Psoas muscle (tissue), 8 donors: ENCODE data around the gene KCNJ9. TPM values are rescaled to one million over a fixed set of nuclear protein-coding genes. Genes with fewer than 3 reads are reported as not detected.

Source experiments
- ATAC-seq, 4 donors: fragments of 200-7000 bp; cut with Tn5 transposase; one replicate each; pipeline ENCODE4 v1.9.1; 2020; ENCODE audit warnings: moderate library complexity in 3 of 4, mild to moderate bottlenecking in 2 of 4
- DNase-seq, 2 donors: peaks; one replicate each; pipeline ENCODE4 v3.0.0-alpha.2; 2020
- H3K27ac ChIP-seq: fragments of 200-600 bp; one replicate; pipeline ENCODE4 v1.8.0; 2022
- H3K27me3 ChIP-seq, 3 donors: fragments of 200-600 bp in 1 of 3; one replicate each; pipeline versions ENCODE4 v1.6.1 to v1.8.0; 2013 to 2022; ENCODE audit warnings: low read length in 2 of 3, mild to moderate bottlenecking in 2 of 3, moderate library complexity in 1 of 3; ENCODE audit not compliant: insufficient read depth in 3 of 3
- H3K36me3 ChIP-seq, 2 donors: fragments of 200-600 bp in 1 of 2; one replicate each; pipeline versions ENCODE4 v1.6.1 to v1.8.0; 2013 to 2022; ENCODE audit warnings: low read depth in 1 of 2, mild to moderate bottlenecking in 1 of 2, moderate library complexity in 1 of 2; ENCODE audit not compliant: insufficient read depth in 1 of 2
- H3K4me1 ChIP-seq: fragments of 200-600 bp; one replicate; pipeline ENCODE4 v1.8.0; 2022
- H3K4me3 ChIP-seq: fragments of 200-600 bp; one replicate; pipeline ENCODE4 v1.8.0; 2022; ENCODE audit warnings: mild to moderate bottlenecking
- H3K9me3 ChIP-seq: fragments of 200-600 bp; one replicate; pipeline ENCODE4 v1.8.0; 2022
- CTCF ChIP-seq: fragments of 200-600 bp; IDR thresholded peaks from one replicate; pipeline ENCODE4 v1.8.0; 2022; ENCODE audit warnings: antibody characterized with exemption
- WGBS, 3 donors: extraction: QIAGEN DNeasy Blood & Tissue Kit; methylation state at CpG; one replicate each; pipeline versions ENCODE4 v1.1.6 to v1.1.7; 2013; 5-methylcytosine and 5-hydroxymethylcytosine counted together
- intact Hi-C, 2 donors: fragments of 100-400 bp; cut with DNase I; formaldehyde crosslinking; loops; one replicate each; pipeline versions ENCODE4 v1.11.0 to v1.14.2; 2022
- polyA plus RNA-seq, 3 donors: library from polyadenylated mRNA; stranded (reverse); fragments of 200-250 nt; gene quantifications; one replicate each; pipeline ENCODE4 v1.2.3, GENCODE V29; 2013
- total RNA-seq, 4 donors: library from RNA; stranded (reverse); fragmentation: NEBNext Ultra II Directional in 2 of 4; extraction: Animal tissue kit (Norgen Biotek cat#: 25700) in 2 of 4; gene quantifications; one replicate each; pipeline versions ENCODE4 v1.2.1 to v1.2.4, GENCODE V29; 2021 to 2023
- donor health status: healthy with polysubstance abuse.
- donor health status: DM: no; HTN: no; CAD: no; lungs with moderate emphysema.
- donor health status: Bipolar disorder and iron deficiency.
- donor health status: healthy.
- donor health status: DM: yes; HTN: yes; CAD: no.
- donor health status: DM: no; HTN: no; CAD: no.
- donor health status: DM: no; HTN: no; CAD: no.
- donor health status: DM: yes; HTN: yes; CAD: no.

Gene KCNJ9
- total and polyA plus RNA-seq, 7 donors: 0.01 to 0.04 TPM; not detected in 5

GRCh38 chr1:160087118-160087662, 5.9 kb downstream of the KCNJ9 start:
- peaks cover 0 to 13% (median 0%) of the 10 kb centered on the region in 3 donors for H3K27me3 ChIP-seq
- no peak overlapping the region for H3K27ac ChIP-seq
- no peak overlapping the region for H3K4me3 ChIP-seq
- ATAC-seq (no peak), DNase-seq (no peak)
- H3K9me3 ChIP-seq: no peaks in the 10 kb centered on the region
- intact Hi-C loops: loop anchor here (5.0 to 10.0 kb wide), 2 partner anchors 205 to 288 kb away; no protein-coding TSS in a partner anchor
- no peak for TF ChIP-seq CTCF
- 92 to 95% (median 95%) methylated on average over 11 to 12 of the region's 12 CpGs for WGBS, 3 donors
- peaks cover 0 to 8% of the 10 kb centered on the region in 2 donors for H3K36me3 ChIP-seq
- H3K4me1 ChIP-seq: no peaks in the 10 kb centered on the region

GRCh38 chr1:160089883-160090282, 8.5 kb downstream of the KCNJ9 start:
- Histone ChIP-seq H3K9me3 (no peaks in the 10 kb centered on the region), H3K27me3 (no peaks in the 10 kb centered on the region), H3K4me1 (no peaks in the 10 kb centered on the region), H3K27ac (no peak overlapping the region), H3K36me3 (peaks cover 0 to 32% of the 10 kb centered on the region in 2 donors), H3K4me3 (no peak overlapping the region)
- TF ChIP-seq CTCF: no peak
- 84 to 88% (median 87%) methylated on average over 3 of the region's 3 CpGs for WGBS, 3 donors
- DNase-seq (no peak), ATAC-seq (no peak)
- intact Hi-C loops: loop anchor here (5.0 to 10.0 kb wide), 2 partner anchors 202 to 285 kb away; no protein-coding TSS in a partner anchor

GRCh38 chr1:160090760-160091159, 9.4 kb downstream of the KCNJ9 start:
- H3K9me3 ChIP-seq: no peaks in the 10 kb centered on the region
- 88 to 90% (median 88%) methylated on average over 4 of the region's 4 CpGs for WGBS, 3 donors
- H3K27ac ChIP-seq: no peak overlapping the region
- no peak for TF ChIP-seq CTCF
- H3K27me3 ChIP-seq: no peaks in the 10 kb centered on the region
- ATAC-seq: no peak
- H3K36me3 ChIP-seq: peaks cover 0 to 35% of the 10 kb centered on the region in 2 donors
- no peak for DNase-seq
- H3K4me1 ChIP-seq: peaks cover 1% of the 10 kb centered on the region
- intact Hi-C loops: no loop called here
- H3K4me3 ChIP-seq: no peak overlapping the region

GRCh38 chr1:160091666-160092223, 10.4 kb downstream of the KCNJ9 start:
- H3K4me3 ChIP-seq: no peak overlapping the region
- no peak for DNase-seq
- 93 to 96% (median 95%) methylated on average over 5 of the region's 5 CpGs for WGBS, 3 donors
- TF ChIP-seq CTCF: no peak
- peaks cover 10% of the 10 kb centered on the region for H3K4me1 ChIP-seq
- no peak for ATAC-seq
- intact Hi-C loops: no loop called here
- H3K27me3 ChIP-seq: no peaks in the 10 kb centered on the region
- H3K36me3 ChIP-seq: peaks cover 0 to 35% of the 10 kb centered on the region in 2 donors
- no peaks in the 10 kb centered on the region for H3K9me3 ChIP-seq
- no peak overlapping the region for H3K27ac ChIP-seq
